ENCODE data around the gene TNFAIP1.

DNA sequence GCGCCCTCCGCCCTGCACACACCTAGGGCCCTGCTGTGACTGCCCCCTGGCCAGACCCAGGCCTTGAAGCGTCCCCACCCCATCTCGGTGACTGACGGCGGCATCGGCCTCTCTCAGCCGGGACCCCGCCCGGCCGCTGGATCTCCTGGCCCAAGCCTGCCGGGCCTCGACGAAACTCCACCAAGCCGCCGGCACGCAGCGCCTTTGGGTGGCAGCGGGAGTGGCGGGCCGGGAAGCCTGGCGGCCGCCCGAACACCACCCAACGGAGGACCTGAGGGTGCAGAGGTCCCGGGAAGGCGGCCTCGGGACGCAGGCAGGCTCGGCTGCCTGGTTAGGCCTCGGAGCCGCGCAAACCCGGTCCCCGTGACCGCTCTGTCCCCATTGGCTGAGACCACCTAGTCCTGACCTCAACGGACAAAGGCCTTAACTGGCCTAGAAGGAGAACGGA, 28.6 kb upstream of the TNFAIP1 start:
- TF ChIP-seq, protein P1, sequence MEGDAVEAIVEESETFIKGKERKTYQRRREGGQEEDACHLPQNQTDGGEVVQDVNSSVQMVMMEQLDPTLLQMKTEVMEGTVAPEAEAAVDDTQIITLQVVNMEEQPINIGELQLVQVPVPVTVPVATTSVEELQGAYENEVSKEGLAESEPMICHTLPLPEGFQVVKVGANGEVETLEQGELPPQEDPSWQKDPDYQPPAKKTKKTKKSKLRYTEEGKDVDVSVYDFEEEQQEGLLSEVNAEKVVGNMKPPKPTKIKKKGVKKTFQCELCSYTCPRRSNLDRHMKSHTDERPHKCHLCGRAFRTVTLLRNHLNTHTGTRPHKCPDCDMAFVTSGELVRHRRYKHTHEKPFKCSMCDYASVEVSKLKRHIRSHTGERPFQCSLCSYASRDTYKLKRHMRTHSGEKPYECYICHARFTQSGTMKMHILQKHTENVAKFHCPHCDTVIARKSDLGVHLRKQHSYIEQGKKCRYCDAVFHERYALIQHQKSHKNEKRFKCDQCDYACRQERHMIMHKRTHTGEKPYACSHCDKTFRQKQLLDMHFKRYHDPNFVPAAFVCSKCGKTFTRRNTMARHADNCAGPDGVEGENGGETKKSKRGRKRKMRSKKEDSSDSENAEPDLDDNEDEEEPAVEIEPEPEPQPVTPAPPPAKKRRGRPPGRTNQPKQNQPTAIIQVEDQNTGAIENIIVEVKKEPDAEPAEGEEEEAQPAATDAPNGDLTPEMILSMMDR (conservative IDR thresholded peaks at IDR 0.05 in 1 of 2, IDR thresholded peaks at IDR 0.05 in 1 of 2; ENCODE audit: low read depth in 1 of 2, low read length in 2 of 2): no peak
- TF ChIP-seq EZH2 (IDR thresholded peaks at IDR 0.05; ENCODE audit: low read length, missing control alignments): no peak

Measured in fibroblast of lung (primary cell).